HEK293T (cell line): ENCODE measurements around the gene RHOA.

Experiments used
- ARNT ChIP-seq: fragments of 450-650 bp; IDR thresholded peaks from 2 replicates; pipeline ENCODE4 v1.6.1; 2017; ENCODE audit warnings: mild to moderate bottlenecking
- BHLHE40 ChIP-seq: fragments of 450-650 bp; IDR thresholded peaks from 2 replicates; pipeline ENCODE4 v1.6.1; 2016; ENCODE audit warnings: mild to moderate bottlenecking, moderate library complexity, borderline replicate concordance
- CTBP1 ChIP-seq: fragments of 450-650 bp; IDR thresholded peaks from 2 replicates; pipeline ENCODE4 v1.6.1; 2016; ENCODE audit warnings: borderline replicate concordance
- FOXA1 ChIP-seq: fragments of 450-650 bp; IDR thresholded peaks from 2 replicates; pipeline ENCODE4 v1.6.1; 2016; ENCODE audit warnings: mild to moderate bottlenecking
- FOXK2 ChIP-seq: fragments of 450-650 bp; IDR thresholded peaks from 2 replicates; pipeline ENCODE4 v1.6.1; 2016; ENCODE audit warnings: mild to moderate bottlenecking
- FOXM1 ChIP-seq: fragments of 450-650 bp; IDR thresholded peaks from 2 replicates; pipeline ENCODE4 v1.6.1; 2017; ENCODE audit warnings: mild to moderate bottlenecking, borderline replicate concordance
- HDGF ChIP-seq: fragments of 450-650 bp; IDR thresholded peaks from 2 replicates; pipeline ENCODE4 v1.6.1; 2017; ENCODE audit warnings: antibody characterized with exemption, borderline replicate concordance
- L3MBTL2 ChIP-seq: fragments of 450-650 bp; conservative IDR thresholded peaks from 2 replicates; pipeline ENCODE4 v1.6.1; 2016; ENCODE audit warnings: mild to moderate bottlenecking
- LEF1 ChIP-seq: fragments of 450-650 bp; IDR thresholded peaks from 2 replicates; pipeline ENCODE4 v1.6.1; 2017; ENCODE audit warnings: mild to moderate bottlenecking, borderline replicate concordance
- SP1 ChIP-seq: fragments of 450-650 bp; IDR thresholded peaks from 2 replicates; pipeline ENCODE4 v1.6.1; 2017
- SUZ12 ChIP-seq: fragments of 450-650 bp; IDR thresholded peaks from 2 replicates; pipeline ENCODE4 v1.6.1; 2016; ENCODE audit warnings: mild to moderate bottlenecking
- TARDBP ChIP-seq: fragments of 450-650 bp; IDR thresholded peaks from 2 replicates; pipeline ENCODE4 v1.6.1; 2016

- TF ChIP-seq SUZ12 (no peak), FOXA1 (no peak), LEF1 (no peak), ARNT (no peak), FOXK2 (no peak), HDGF (no peak), SP1 (no peak), CTBP1 (no peak), BHLHE40 (no peak), FOXM1 (no peak), L3MBTL2 (no peak), TARDBP (no peak)
These were observed 22.5 kb downstream of the RHOA start for GRCh38 chr3:49389297-49389696.
